Keratinocyte (primary cell): Measurements from ENCODE around the gene HCRTR2. TPM values are rescaled to one million over a fixed set of nuclear protein-coding genes. Genes with fewer than 3 reads are reported as not detected.

Experiments
- DNase-seq: peaks from one replicate; pipeline ENCODE4 v3.0.0-alpha.2; 2011; ENCODE audit warnings: low read depth, missing footprints, low spot score
- FAIRE-seq: peaks from 2 replicates; lab custom pipeline; 2011; peaks lifted over from hg19 to GRCh38; lab: Jason Lieb, UNC
- H2AFZ ChIP-seq: 2 replicates; pipeline ENCODE4 v1.6.0; 2012; ENCODE audit warnings: low read length, control low read depth, inconsistent platforms; ENCODE audit not compliant: control insufficient read depth
- H3K27ac ChIP-seq: 2 replicates; pipeline ENCODE4 v1.5.1; 2011; ENCODE audit warnings: low read length; ENCODE audit not compliant: control insufficient read depth, insufficient read depth
- H3K27me3 ChIP-seq: 3 replicates; pipeline ENCODE4 v1.6.0; 2011; ENCODE audit warnings: low read length; ENCODE audit not compliant: control insufficient read depth, insufficient read depth; ENCODE audit errors: extremely low read depth
- H3K36me3 ChIP-seq, 2 experiments: 2 replicates in 1 of 2; 3 replicates in 1 of 2; pipeline ENCODE4 v1.5.1; 2011; ENCODE audit warnings: low read length in 2 of 2, mild to moderate bottlenecking in 1 of 2; ENCODE audit not compliant: control insufficient read depth in 2 of 2, insufficient read depth in 2 of 2; ENCODE audit errors: extremely low read depth in 1 of 2
- H3K4me1 ChIP-seq: 3 replicates; pipeline ENCODE4 v1.5.1; 2011; ENCODE audit warnings: low read length; ENCODE audit not compliant: control insufficient read depth, insufficient read depth; ENCODE audit errors: extremely low read depth
- H3K4me2 ChIP-seq: 3 replicates; pipeline ENCODE4 v1.6.0; 2011; ENCODE audit warnings: low read depth, low read length; ENCODE audit not compliant: control insufficient read depth, insufficient read depth; ENCODE audit errors: extremely low read depth
- H3K4me3 ChIP-seq, 3 experiments: fragments of 200-600 bp in 1 of 3; sonication (generic) in 1 of 3; 2 replicates in 2 of 3; 3 replicates in 1 of 3; pipeline ENCODE4 v1.5.1; 2011 to 2016; ENCODE audit warnings: low read length in 3 of 3, mild to moderate bottlenecking in 3 of 3, control low read depth in 2 of 3, inconsistent platforms in 1 of 3, low read depth in 1 of 3, mixed read lengths in 1 of 3, mixed run types in 1 of 3, moderate library complexity in 1 of 3; ENCODE audit not compliant: control insufficient read depth in 2 of 3, insufficient read depth in 2 of 3; ENCODE audit errors: extremely low read depth in 1 of 3
- H3K79me2 ChIP-seq: 2 replicates; pipeline ENCODE4 v1.6.0; 2012; ENCODE audit warnings: low read length; ENCODE audit not compliant: control insufficient read depth, insufficient read depth
- H3K9ac ChIP-seq: 3 replicates; pipeline ENCODE4 v1.6.0; 2011; ENCODE audit warnings: low read length; ENCODE audit not compliant: control insufficient read depth, insufficient read depth; ENCODE audit errors: extremely low read depth
- H3K9me1 ChIP-seq: 3 replicates; pipeline ENCODE4 v1.6.0; 2011; ENCODE audit warnings: low read length; ENCODE audit not compliant: control insufficient read depth, insufficient read depth; ENCODE audit errors: extremely low read depth
- H3K9me3 ChIP-seq: 2 replicates; pipeline ENCODE4 v1.5.1; 2012; ENCODE audit warnings: low read depth, low read length; ENCODE audit not compliant: control insufficient read depth
- H4K20me1 ChIP-seq: 3 replicates; pipeline ENCODE4 v1.6.0; 2011; ENCODE audit warnings: low read length; ENCODE audit not compliant: control insufficient read depth, insufficient read depth; ENCODE audit errors: extremely low read depth
- CTCF ChIP-seq, 3 experiments: IDR thresholded peaks in 1 of 3; conservative IDR thresholded peaks in 1 of 3; optimal IDR thresholded peaks in 1 of 3; 2 replicates in 2 of 3; 3 replicates in 1 of 3; pipeline versions ENCODE3 to v1.5.1; 2011; ENCODE audit warnings: low read length in 3 of 3, mild to moderate bottlenecking in 3 of 3, moderate library complexity in 2 of 3, control low read depth in 1 of 3, inconsistent platforms in 1 of 3; ENCODE audit not compliant: insufficient read depth in 2 of 3; ENCODE audit errors: extremely low read depth in 1 of 3
- EZH2 ChIP-seq: IDR thresholded peaks from one replicate; pipeline ENCODE4 v1.6.1; 2012; ENCODE audit warnings: inconsistent platforms, mild to moderate bottlenecking, low read length, moderate library complexity
- dilution Hi-C: fragments of 300-500 bp; cut with MboI; formaldehyde crosslinking; loops from one replicate; pipeline ENCODE4 v1.7.0; 2020; ENCODE audit warnings: low sequenced_read_pairs; ENCODE audit not compliant: extremely low pct_ligation_motif_present
- polyA plus RNA-seq, 5 experiments: library from polyadenylated mRNA; depleted of rRNA in 3 of 5; stranded (reverse) in 3 of 5; stranded (forward) in 1 of 5; unstranded in 1 of 5; fragments of >200 nt; gene quantifications; 1 replicate in 1 of 5; 2 replicates in 3 of 5; 3 replicates in 1 of 5; pipeline versions ENCODE4 v1.2.1 to v1.2.3, GENCODE V29; 2011 to 2012; ENCODE audit warnings: missing spikeins in 2 of 5, low read depth in 1 of 5, low replicate concordance in 1 of 5

HCRTR2 gene
- polyA plus RNA-seq, 1 donor (not counting 4 experiments of a cell fraction or from before 2014, with no cell fraction given), result not detected

DNA sequence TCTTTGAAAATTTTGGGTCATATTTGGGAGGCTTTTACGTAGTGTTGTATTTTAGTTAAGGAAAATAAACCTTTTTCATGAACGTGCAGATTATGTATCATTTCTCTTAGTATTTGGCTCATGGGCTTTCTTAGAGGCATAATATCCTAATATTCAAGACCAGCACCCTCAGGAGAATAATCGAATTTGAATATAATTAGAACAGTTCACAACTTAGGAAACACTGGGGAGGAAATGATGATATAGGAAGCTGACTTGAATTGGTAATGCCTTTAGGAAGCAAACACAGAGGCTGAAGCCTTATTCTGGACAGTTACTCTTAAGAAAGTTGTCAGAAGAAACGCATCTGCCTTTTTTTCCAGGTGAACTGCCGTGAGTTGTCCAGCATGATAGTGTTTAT is 152.9 kb downstream of the HCRTR2 start, which contains the start of gene GFRAL:
TSS of gene GFRAL (plus strand) at position 301 of the 400 bp plus-strand sequence. CDS start at position 387, 86 bp downstream.
- dilution Hi-C loops, result no loop called here
- Histone ChIP-seq H3K36me3 (no peaks in the 10 kb centered on the region), H3K27me3 (no peaks in the 10 kb centered on the region), H3K9me1 (no peaks in the 10 kb centered on the region), H3K9ac (no peak within 1 kb of the TSS), H3K27ac (no peak within 1 kb of the TSS), H3K4me2 (no peak within 1 kb of the TSS), H3K4me1 (no peaks in the 10 kb centered on the region), H4K20me1 (no peaks in the 10 kb centered on the region), H3K9me3 (no peaks in the 10 kb centered on the region), H3K79me2 (no peaks in the 10 kb centered on the region), H2AFZ (no peak within 1 kb of the TSS), H3K4me3 (no peak within 1 kb of the TSS)
- no peak for FAIRE-seq
- TF ChIP-seq CTCF (optimal IDR thresholded peaks at IDR 0.05 in 1 of 3, IDR thresholded peaks at IDR 0.05 in 1 of 3, conservative IDR thresholded peaks at IDR 0.05 in 1 of 3; ENCODE audit: extremely low read depth in 1 of 3, insufficient read depth in 2 of 3, low read length in 3 of 3) (no peak), EZH2 (no peak)
- DNase-seq, result no peak

Other genes with a start within 250 kb of the HCRTR2 start
- gene GFRAL, start 153.0 kb downstream of the HCRTR2 start, polyA plus RNA-seq, result not detected in 3 replicates